Testis (tissue), 3 donors: ENCODE results near the gene PEX16. TPM values are rescaled to one million over a fixed set of nuclear protein-coding genes. Genes with fewer than 3 reads are reported as not detected.

Experiments used
- DNase-seq: peaks from one replicate; pipeline ENCODE4 v3.0.0-alpha.2; 2019
- H3K27ac ChIP-seq, 2 donors: fragments of 200-600 bp; sonication (generic); one replicate each; pipeline ENCODE4 v1.5.1; 2019
- H3K27me3 ChIP-seq: fragments of 200-600 bp; sonication (generic); one replicate; pipeline ENCODE4 v1.5.1; 2019
- H3K36me3 ChIP-seq: fragments of 200-600 bp; sonication (generic); one replicate; pipeline ENCODE4 v1.5.1; 2017; ENCODE audit warnings: low read depth; ENCODE audit errors: missing control alignments
- H3K4me1 ChIP-seq: fragments of 200-600 bp; sonication (generic); one replicate; pipeline ENCODE4 v1.5.1; 2019
- H3K4me3 ChIP-seq, 2 donors: fragments of 200-600 bp; sonication (generic); one replicate each; pipeline ENCODE4 v1.5.1; 2017 to 2019
- H3K9me3 ChIP-seq: fragments of 200-600 bp; sonication (generic); one replicate; pipeline ENCODE4 v1.5.1; 2017
- CTCF ChIP-seq, 3 experiments: fragments of 450-650 bp in 2 of 3; fragments of 200-600 bp in 1 of 3; sonication (generic) in 1 of 3; IDR thresholded peaks; one replicate each; pipeline ENCODE4 v1.5.1; 2016 to 2019; ENCODE audit warnings: antibody characterized with exemption in 3 of 3, mild to moderate bottlenecking in 2 of 3, moderate library complexity in 1 of 3
- POLR2A ChIP-seq: fragments of 450-650 bp; IDR thresholded peaks from one replicate; pipeline ENCODE4 v1.6.1; 2017; ENCODE audit warnings: antibody characterized with exemption, mild to moderate bottlenecking, moderate library complexity
- WGBS, 2 donors: methylation state at CpG; one replicate each; pipeline ENCODE4 v1.1.5; 2018; 5-methylcytosine and 5-hydroxymethylcytosine counted together
- intact Hi-C: fragments of 100-400 bp; cut with DNase I; formaldehyde crosslinking; loops from one replicate; pipeline ENCODE4 v1.15.1; 2023; ENCODE audit warnings: low total_unique reads
- polyA plus RNA-seq: library from polyadenylated mRNA; stranded (reverse); fragments of 350-450 nt; fragmentation: Illumina TruSeq; extraction: RNeasy Lipid Tissue Mini Kit (QIAGEN cat#74804); gene quantifications from one replicate; pipeline ENCODE4 v1.2.3, GENCODE V29; 2014; ENCODE audit warnings: low read depth, low replicate concordance; ENCODE audit not compliant: insufficient read depth
- total RNA-seq, 2 donors: library from RNA; depleted of rRNA; stranded (reverse); fragments of >200 nt; gene quantifications; one replicate each; pipeline ENCODE4 v1.2.3, GENCODE V29; 2016

PEX16 gene
- total and polyA plus RNA-seq, 3 donors from 2014 or later, result 40.2 to 42.0 (median 41.4) TPM

GRCh38 chr11:45932217-45932616 lies 14.5 kb upstream of the PEX16 start:
- DNase-seq, result no peak
- no peak for TF ChIP-seq POLR2A
- TF ChIP-seq CTCF (IDR thresholded peaks at IDR 0.05), result no peak
- intact Hi-C loops, result no loop called here
- Histone ChIP-seq H3K4me3 (no peak overlapping the region), H3K27me3 (no peaks in the 10 kb centered on the region), H3K27ac (no peak overlapping the region), H3K9me3 (no peaks in the 10 kb centered on the region), H3K36me3 (no peaks in the 10 kb centered on the region), H3K4me1 (no peaks in the 10 kb centered on the region)
- 82 to 89% methylated on average over 7 to 8 of the region's 8 CpGs for WGBS, 2 donors

DNA sequence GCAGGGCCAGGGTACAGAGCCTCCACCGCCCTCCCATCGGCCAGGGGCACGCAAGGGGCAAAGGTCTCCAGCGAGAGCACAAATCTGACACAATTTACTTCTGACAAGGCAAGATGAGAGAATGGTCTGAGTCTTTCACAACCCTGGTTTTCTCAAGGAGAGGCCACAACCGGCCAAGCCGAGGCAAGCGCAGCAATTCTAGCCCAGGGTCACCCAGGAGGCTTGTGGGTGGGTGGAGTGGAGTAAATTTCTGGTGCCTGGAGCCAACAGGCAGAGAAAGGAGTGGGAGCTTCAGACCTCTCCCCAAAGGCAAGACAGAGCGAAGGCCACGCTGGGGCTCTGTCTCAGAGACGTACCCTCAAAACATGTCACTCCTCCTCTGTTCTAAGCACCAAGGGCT lies 14.1 kb upstream of the PEX16 start:
- 81% methylated on average over 10 of the region's 10 CpGs; no CpG with 5 or more reads in 1 of the 2 donors for whole genome bisulfite sequencing, 2 donors
- H3K9me3 ChIP-seq, result no peaks in the 10 kb centered on the region
- H3K4me1 ChIP-seq, result no peaks in the 10 kb centered on the region
- TF ChIP-seq CTCF (IDR thresholded peaks at IDR 0.05) (no peak), POLR2A (no peak)
- H3K36me3 ChIP-seq, result no peaks in the 10 kb centered on the region
- H3K27me3 ChIP-seq, result no peaks in the 10 kb centered on the region
- no peak overlapping the region for H3K27ac ChIP-seq
- intact Hi-C loops, result no loop called here
- DNase-seq, result no peak
- no peak overlapping the region for H3K4me3 ChIP-seq

DNA sequence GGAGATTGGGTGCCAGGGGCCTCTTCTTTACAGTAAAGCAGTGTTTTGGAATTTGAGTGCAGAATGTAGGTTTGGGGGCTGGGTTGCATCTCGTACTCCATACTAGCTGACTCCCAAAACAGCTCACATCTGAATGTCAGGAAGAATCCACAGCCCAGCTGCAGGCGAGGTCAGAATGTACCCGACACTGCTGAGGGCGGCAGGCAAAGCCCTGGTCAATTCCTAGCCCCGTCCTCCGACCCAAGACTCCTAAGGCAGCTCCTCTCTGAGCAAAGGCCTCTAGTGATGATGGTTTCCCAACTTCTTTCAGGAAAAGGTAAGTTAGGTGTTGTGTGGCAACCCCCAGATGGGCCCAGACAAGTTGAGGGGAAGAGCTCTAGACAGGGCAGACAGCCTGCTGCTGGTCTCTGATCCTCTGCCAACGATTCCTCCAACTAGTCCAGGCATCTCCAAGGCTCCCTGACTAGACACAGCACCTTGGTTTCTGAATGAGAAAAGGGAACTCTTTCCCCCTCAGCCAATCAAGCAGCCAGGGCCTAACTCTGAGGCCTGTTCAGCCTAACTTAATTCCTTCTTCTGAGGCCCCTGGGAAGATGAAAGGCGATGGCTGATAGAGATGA lies 13.4 kb upstream of the PEX16 start:
- H3K36me3 ChIP-seq, result no peaks in the 10 kb centered on the region

GRCh38 chr11:45930031-45930794 lies 12.5 kb upstream of the PEX16 start:
- TF ChIP-seq CTCF (IDR thresholded peaks at IDR 0.05), result no peak
- TF ChIP-seq POLR2A, result no peak
- 76 to 88% methylated on average over 13 to 14 of the region's 14 CpGs for WGBS, 2 donors
- no peak for DNase-seq
- no peaks in the 10 kb centered on the region for H3K9me3 ChIP-seq
- no peaks in the 10 kb centered on the region for H3K4me1 ChIP-seq
- H3K27ac ChIP-seq, result no peak overlapping the region
- intact Hi-C loops, result no loop called here
- H3K27me3 ChIP-seq, result no peaks in the 10 kb centered on the region
- H3K36me3 ChIP-seq, result no peaks in the 10 kb centered on the region
- H3K4me3 ChIP-seq, result no peak overlapping the region

More for the DNA sequence above, 13.4 kb upstream of the PEX16 start:
- no peaks in the 10 kb centered on the region for H3K4me1 ChIP-seq
- H3K4me3 ChIP-seq, result no peak overlapping the region
- WGBS, 2 donors, result 57 to 72% methylated on average over 5 to 8 of the region's 8 CpGs
- intact Hi-C loops, result no loop called here
- H3K27me3 ChIP-seq, result no peaks in the 10 kb centered on the region
- H3K27ac ChIP-seq, result no peak overlapping the region
- H3K9me3 ChIP-seq, result no peaks in the 10 kb centered on the region
- no peak for TF ChIP-seq POLR2A
- no peak for TF ChIP-seq CTCF (IDR thresholded peaks at IDR 0.05)
- no peak for DNase-seq
